BLaER1 (cell line): Measurements from ENCODE around the gene ABHD1.
"Not testable (repeated sequence)": the region's sequence is repeated elsewhere in the genome, so short reads cannot be mapped to it uniquely, and the experiment has no call there.

ENCODE experiments used
- H3K27ac ChIP-seq: shearing (Covaris generic); formaldehyde crosslinking; 2 replicates; pipeline ENCODE4 v1.8.1; 2022
- H3K27me3 ChIP-seq: shearing (Covaris generic); formaldehyde crosslinking; 2 replicates; pipeline ENCODE4 v1.8.1; 2022
- H3K36me3 ChIP-seq: shearing (Covaris generic); formaldehyde crosslinking; 2 replicates; pipeline ENCODE4 v1.8.1; 2022
- H3K4me1 ChIP-seq: shearing (Covaris generic); formaldehyde crosslinking; 2 replicates; pipeline ENCODE4 v1.8.1; 2022
- H3K4me2 ChIP-seq: shearing (Covaris generic); formaldehyde crosslinking; 2 replicates; pipeline ENCODE4 v1.8.1; 2022
- H3K4me3 ChIP-seq: shearing (Covaris generic); formaldehyde crosslinking; 2 replicates; pipeline ENCODE4 v1.8.1; 2022
- H3K9ac ChIP-seq: shearing (Covaris generic); formaldehyde crosslinking; 2 replicates; pipeline ENCODE4 v1.8.1; 2022
- H3K9me3 ChIP-seq: shearing (Covaris generic); formaldehyde crosslinking; 2 replicates; pipeline ENCODE4 v1.8.1; 2022
- H4K20me1 ChIP-seq: shearing (Covaris generic); formaldehyde crosslinking; 2 replicates; pipeline ENCODE4 v1.8.1; 2022
- Cebpa-rat ChIP-seq: shearing (Covaris generic); IDR thresholded peaks from 2 replicates; pipeline ENCODE4 v1.8.1; 2022

ABHD1 gene

DNA sequence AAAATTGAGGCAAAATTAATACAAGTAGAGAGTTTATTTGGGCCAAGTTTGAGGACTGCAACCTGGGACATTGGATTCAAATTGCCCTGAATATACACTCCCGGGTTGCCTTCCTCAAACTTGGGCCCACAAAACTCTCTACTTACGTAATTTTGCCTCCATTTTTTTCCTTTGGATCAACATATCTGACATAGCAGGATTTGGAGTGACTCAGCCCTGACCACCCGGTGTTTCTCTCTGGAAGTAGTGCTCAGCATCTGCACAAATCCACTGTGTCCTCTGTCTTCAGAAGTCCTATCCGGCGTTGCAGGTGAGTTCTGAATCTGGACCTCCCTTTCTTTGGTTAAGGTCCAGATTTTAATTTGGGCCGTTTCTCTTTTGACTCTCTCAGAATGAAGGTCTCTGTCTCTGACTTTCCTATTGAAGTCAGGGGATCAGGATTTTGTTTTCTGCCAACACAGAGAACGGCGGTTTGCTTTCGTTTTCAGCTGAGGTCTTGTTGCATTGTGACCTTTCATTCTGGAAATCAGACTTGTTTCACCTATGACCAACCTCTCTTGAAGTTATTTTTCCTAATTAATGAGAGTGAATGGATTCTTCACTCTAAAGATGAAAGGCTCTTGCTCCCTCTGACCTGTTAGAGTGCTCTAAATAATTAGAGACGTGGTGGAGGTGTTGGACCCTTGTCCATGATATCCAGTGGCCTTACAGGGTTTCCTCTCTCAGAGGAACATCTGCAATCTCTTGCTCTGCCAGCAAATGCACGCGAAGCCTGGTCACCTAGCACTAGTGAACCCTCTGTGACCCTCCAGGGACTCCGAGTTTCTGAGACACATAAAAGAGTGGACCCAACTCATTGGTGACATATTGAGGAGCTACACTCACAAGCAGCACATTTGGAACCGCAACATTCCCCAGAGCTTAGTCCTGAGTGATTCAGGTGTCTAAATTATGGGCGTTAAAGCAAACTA is 38.8 kb downstream of the ABHD1 start:
- Histone ChIP-seq H3K27me3 (no peaks in the 10 kb centered on the region), H3K4me1 (no peaks in the 10 kb centered on the region), H3K4me3 (no peak overlapping the region), H3K27ac (no peak overlapping the region), H3K9ac (no peak overlapping the region), H3K4me2 (no peak overlapping the region), H3K9me3 (0 out of 2 replicates have a peak, but pooled peaks cover 5% of the 10 kb centered on the region), H4K20me1 (no peaks in the 10 kb centered on the region), H3K36me3 (no peaks in the 10 kb centered on the region)
- no peak for TF ChIP-seq Cebpa-rat

DNA sequence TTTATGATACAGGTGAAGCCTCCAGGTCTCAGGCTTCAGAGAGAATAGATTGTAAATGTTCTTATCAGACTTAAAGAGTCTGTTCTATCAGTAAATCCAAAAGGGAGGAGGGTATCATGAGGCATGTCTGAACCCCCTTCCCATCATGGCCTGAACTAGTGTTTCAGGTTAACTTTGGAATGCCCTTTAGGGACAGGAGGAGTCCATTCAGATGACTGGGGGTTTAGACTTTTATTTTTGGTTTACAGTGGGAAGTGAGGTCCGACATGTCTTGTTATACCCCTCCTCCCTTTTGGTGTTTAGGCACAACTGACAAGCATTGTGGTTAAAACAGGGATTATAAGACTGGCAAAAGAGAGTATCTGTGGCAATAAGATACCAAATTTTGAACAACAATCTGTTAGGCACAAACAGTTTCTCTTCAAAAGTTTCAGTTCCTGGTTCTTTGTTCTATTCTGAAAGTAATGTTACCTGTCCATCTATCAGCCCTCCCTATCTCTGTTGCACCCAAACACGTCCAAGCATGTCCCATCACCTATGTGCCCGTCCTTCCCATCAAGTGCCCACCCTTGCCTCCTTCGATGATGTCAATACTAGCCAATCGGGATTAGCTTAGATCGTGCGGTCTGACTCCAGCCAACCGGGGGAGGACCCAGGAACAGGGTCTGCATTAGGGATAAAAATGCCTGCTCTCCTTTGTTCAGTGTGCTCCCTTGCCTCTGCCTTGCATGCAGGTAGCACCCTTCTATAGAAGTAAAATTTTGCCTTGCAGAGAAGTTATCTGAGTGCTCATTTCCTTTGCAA is 41.5 kb downstream of the ABHD1 start:
- 0 out of 2 replicates have a peak, but pooled peaks cover 5% of the 10 kb centered on the region for H3K9me3 ChIP-seq
- H4K20me1 ChIP-seq = no peaks in the 10 kb centered on the region
- peaks cover 3% of the 10 kb centered on the region; the same call in 1 of the 2 replicates for H3K4me1 ChIP-seq
- H3K27me3 ChIP-seq = no peaks in the 10 kb centered on the region
- TF ChIP-seq Cebpa-rat = no peak
- H3K36me3 ChIP-seq = no peaks in the 10 kb centered on the region
- H3K27ac ChIP-seq = no peak overlapping the region
- H3K4me2 ChIP-seq = no peak overlapping the region
- H3K4me3 ChIP-seq = no peak overlapping the region
- H3K9ac ChIP-seq = no peak overlapping the region

DNA sequence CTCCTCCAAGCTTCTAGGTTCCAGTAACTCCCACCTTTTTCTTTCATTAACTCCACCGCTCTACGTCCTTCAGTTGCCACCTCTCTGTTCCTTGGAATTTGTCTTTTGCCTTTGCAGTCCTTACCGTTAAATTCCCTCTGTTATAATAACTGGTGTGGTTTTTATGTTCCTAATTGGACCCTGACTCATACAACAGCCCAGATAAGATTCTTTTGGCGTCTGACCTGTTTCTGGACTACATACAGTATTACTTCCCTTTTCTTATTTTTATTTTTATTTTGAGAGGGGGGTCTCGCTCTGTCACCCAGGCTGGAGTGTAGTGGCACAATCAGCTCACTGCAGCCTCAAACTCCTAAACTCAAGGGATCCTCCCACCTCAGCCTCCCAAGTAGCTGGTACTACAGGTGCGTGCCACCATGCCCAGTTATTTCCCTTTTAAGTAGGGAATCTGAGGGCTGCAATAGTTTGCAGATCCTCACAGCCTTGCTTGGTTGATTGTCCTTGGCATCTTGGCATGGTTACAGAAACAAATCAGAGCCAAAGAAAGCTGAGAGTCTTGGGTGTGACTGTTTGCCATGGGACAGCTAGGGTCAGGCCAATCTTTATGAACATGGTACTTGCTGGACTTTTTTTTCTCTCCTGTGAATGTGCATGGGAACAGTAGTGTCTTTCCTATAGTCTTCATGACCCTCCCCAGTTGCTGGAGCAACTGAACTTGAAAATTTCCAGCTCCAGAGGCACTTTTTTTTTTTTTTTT is 47.1 kb downstream of the ABHD1 start:
- Histone ChIP-seq H4K20me1 (no peaks in the 10 kb centered on the region), H3K4me2 (peak overlapping the region; percentile 69), H3K27me3 (no peaks in the 10 kb centered on the region), H3K36me3 (no peaks in the 10 kb centered on the region), H3K4me3 (no peak overlapping the region), H3K27ac (no peak overlapping the region), H3K9ac (no peak overlapping the region), H3K9me3 (no peaks in the 10 kb centered on the region), H3K4me1 (peaks cover 10% of the 10 kb centered on the region; the same call in 1 of the 2 replicates)
- TF ChIP-seq Cebpa-rat = no peak

GRCh38 chr2:27171351-27171848 is 47.8 kb downstream of the ABHD1 start:
- TF ChIP-seq Cebpa-rat = no peak

DNA sequence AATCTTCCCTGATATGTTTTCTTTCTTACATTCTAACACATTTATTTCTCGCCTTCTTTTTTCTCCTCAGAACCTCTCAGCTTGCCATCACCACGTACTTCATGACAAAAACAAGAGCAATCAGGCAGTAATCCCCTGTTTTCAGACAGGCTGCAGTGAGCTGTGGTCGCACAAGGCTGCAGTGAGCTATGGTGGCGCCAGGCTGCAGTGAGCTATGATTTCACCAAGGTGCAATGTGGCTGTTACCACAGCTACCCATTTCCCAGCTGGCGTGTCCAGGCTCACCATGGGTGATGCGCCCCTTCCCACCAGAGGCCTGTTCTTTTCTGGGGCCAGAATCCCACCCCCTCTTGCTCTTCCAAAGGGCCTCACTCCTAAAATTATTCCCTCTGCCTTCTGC is 51.0 kb downstream of the ABHD1 start:
- no peaks in the 10 kb centered on the region for H3K9me3 ChIP-seq
- no peak for TF ChIP-seq Cebpa-rat
- no peaks in the 10 kb centered on the region for H3K36me3 ChIP-seq
- H4K20me1 ChIP-seq = no peaks in the 10 kb centered on the region
- peaks cover 10% of the 10 kb centered on the region; the same call in 1 of the 2 replicates for H3K4me1 ChIP-seq
- H3K27me3 ChIP-seq = no peaks in the 10 kb centered on the region
- no peak overlapping the region for H3K4me2 ChIP-seq
- no peak overlapping the region for H3K27ac ChIP-seq
- H3K9ac ChIP-seq = no peak overlapping the region
- no peak overlapping the region for H3K4me3 ChIP-seq

More at GRCh38 chr2:27171351-27171848, 47.8 kb downstream of the ABHD1 start:
- H3K27ac ChIP-seq = no peak overlapping the region
- H4K20me1 ChIP-seq = no peaks in the 10 kb centered on the region
- H3K27me3 ChIP-seq = no peaks in the 10 kb centered on the region
- H3K36me3 ChIP-seq = no peaks in the 10 kb centered on the region
- H3K9ac ChIP-seq = no peak overlapping the region
- no peak overlapping the region for H3K4me3 ChIP-seq
- H3K4me1 ChIP-seq = peaks cover 10% of the 10 kb centered on the region; the same call in 1 of the 2 replicates
- H3K4me2 ChIP-seq = no peak overlapping the region
- no peaks in the 10 kb centered on the region for H3K9me3 ChIP-seq

DNA sequence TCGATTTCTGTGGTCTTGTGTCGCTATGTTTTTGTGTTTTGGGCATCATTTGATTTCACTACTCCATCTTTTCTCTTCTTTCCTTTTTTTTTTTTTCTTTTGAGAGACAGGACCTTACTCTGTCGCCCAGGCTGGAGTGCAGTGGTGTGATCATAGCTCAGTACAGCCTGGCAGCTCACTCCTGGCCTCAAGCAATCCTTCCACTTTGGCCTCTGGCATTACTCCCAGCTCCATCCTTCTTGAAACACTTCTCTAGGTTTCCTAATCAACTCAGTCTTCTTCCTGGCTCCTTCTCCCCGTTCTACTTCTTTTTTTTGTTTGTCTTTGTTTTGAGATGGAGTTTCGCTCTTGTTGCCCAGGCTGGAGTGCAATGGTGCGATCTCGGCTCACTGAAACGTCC is 51.7 kb downstream of the ABHD1 start:
- Histone ChIP-seq H3K9me3 (no peaks in the 10 kb centered on the region), H3K4me1 (peaks cover 6% of the 10 kb centered on the region; the same call in 1 of the 2 replicates), H3K9ac (no peak overlapping the region), H3K4me3 (no peak overlapping the region), H3K27ac (no peak overlapping the region), H4K20me1 (no peaks in the 10 kb centered on the region), H3K36me3 (no peaks in the 10 kb centered on the region), H3K27me3 (no peaks in the 10 kb centered on the region), H3K4me2 (no peak overlapping the region)
- TF ChIP-seq Cebpa-rat = no peak

DNA sequence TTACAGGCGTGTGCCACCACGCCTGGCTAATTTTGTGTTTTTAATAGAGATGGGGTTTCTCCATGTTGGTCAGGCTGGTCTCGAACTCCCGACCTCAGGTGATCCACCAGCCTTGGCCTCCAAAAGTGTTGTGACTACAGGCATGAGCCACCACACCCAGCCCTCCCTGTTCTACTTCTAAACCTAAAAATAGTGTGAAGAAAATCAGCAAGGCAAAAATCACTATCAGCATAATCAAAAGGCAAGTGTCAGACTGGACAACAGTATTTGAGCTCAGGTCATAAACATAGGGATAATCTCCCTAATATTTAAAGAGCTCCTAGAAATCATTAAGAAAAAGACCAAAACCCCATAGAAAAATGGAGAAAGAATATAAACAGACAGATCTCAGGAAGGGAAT is 52.2 kb downstream of the ABHD1 start:
- H3K9ac ChIP-seq, H3K27me3 ChIP-seq, H3K36me3 ChIP-seq, H3K4me1 ChIP-seq, H3K27ac ChIP-seq, H3K9me3 ChIP-seq, H3K4me2 ChIP-seq, H4K20me1 ChIP-seq, H3K4me3 ChIP-seq: not testable (repeated sequence)

GRCh38 chr2:27177441-27178351 is 54.1 kb downstream of the ABHD1 start:
- no peak overlapping the region for H3K27ac ChIP-seq
- no peaks in the 10 kb centered on the region for H3K4me1 ChIP-seq
- no peaks in the 10 kb centered on the region for H3K27me3 ChIP-seq
- no peaks in the 10 kb centered on the region for H3K36me3 ChIP-seq
- H3K9me3 ChIP-seq = no peaks in the 10 kb centered on the region
- no peaks in the 10 kb centered on the region for H4K20me1 ChIP-seq
- H3K4me2 ChIP-seq = no peak overlapping the region
- no peak overlapping the region for H3K9ac ChIP-seq
- no peak overlapping the region for H3K4me3 ChIP-seq
- no peak for TF ChIP-seq Cebpa-rat
